Progenitor cell of endocrine pancreas (in vitro differentiated cells): ENCODE measurements around the gene DYSF. TPM values are rescaled to one million over a fixed set of nuclear protein-coding genes. Genes with fewer than 3 reads are reported as not detected.

Experiments used
- DNase-seq: peaks from one replicate; pipeline ENCODE4 v3.0.0; 2021; ENCODE audit warnings: low spot score; ENCODE audit not compliant: unreplicated experiment
- H3K27ac Mint-ChIP-seq: 2 replicates; pipeline ENCODE4 v1.8.0; 2021; ENCODE audit warnings: mild to moderate bottlenecking, moderate library complexity, mixed read lengths
- H3K27me3 Mint-ChIP-seq: 2 replicates; pipeline ENCODE4 v1.8.0; 2021; ENCODE audit warnings: mixed read lengths
- H3K36me3 Mint-ChIP-seq: 2 replicates; pipeline ENCODE4 v1.8.0; 2022; ENCODE audit warnings: mixed read lengths; ENCODE audit not compliant: insufficient read depth
- H3K4me1 Mint-ChIP-seq: 2 replicates; pipeline ENCODE4 v1.8.0; 2021; ENCODE audit warnings: low read depth, mixed read lengths
- H3K4me3 Mint-ChIP-seq: 2 replicates; pipeline ENCODE4 v1.8.0; 2021; ENCODE audit warnings: low read depth, mild to moderate bottlenecking, moderate library complexity, mixed read lengths
- H3K9me3 Mint-ChIP-seq: 2 replicates; pipeline ENCODE4 v1.8.0; 2021; ENCODE audit warnings: low read depth, mixed read lengths
- CTCF ChIP-seq: fragments of 200-600 bp; sonication (generic); IDR thresholded peaks from one replicate; pipeline ENCODE4 v1.5.0; 2021; ENCODE audit warnings: antibody characterized with exemption, mild to moderate bottlenecking; ENCODE audit not compliant: unreplicated experiment
- total RNA-seq: library from RNA; stranded (reverse); gene quantifications from 2 replicates; pipeline ENCODE4 v1.2.1, GENCODE V29; 2021

The DYSF gene
- total RNA-seq, 1 donor from 2014 or later = 1.4 TPM

DNA sequence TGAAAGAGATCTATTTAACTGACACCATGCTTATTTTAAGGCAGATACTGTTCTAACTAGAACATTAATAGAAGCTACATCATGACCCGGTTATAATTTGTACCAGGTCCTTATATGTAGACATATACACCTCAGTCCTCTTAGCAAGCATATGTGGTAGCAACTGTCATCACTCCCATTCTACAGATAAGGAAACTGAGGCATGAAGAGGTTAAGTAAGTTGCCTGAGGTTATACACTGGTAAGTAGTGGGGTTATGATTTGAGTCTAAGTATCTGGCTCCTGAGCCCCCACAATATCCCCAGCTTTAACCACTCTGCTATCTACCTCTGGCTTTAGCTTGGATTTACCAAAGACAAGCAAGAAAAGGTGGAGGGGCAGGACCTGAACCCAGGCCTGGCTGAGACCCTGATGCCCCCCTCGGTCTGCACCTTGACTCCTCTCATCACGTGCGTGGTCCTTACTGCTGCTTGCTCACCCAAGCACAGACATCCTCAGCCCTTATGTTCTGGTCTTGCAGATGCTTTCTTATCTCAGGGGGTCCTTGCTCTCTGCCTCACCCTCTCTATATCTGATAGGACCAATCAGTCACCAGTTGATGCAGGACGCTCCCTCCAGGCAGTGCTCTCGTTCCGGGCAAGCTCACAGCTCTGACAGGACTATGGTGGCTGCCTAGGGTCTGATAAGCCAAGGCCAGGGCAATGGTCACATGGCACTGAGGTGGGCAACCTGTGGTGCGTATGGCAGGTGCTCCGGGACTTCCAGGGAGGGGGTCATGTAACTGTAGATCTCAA lies 4.0 kb downstream of the DYSF start:
- no peak for TF ChIP-seq CTCF
- Mint-ChIP-seq H3K4me3 (no peak overlapping the region), H3K36me3 (no peaks in the 10 kb centered on the region), H3K9me3 (no peaks in the 10 kb centered on the region), H3K4me1 (peaks cover 10% of the 10 kb centered on the region), H3K27ac (peak overlapping the region; percentile 38), H3K27me3 (peaks cover 40% of the 10 kb centered on the region)
- DNase-seq = no peak

DNA sequence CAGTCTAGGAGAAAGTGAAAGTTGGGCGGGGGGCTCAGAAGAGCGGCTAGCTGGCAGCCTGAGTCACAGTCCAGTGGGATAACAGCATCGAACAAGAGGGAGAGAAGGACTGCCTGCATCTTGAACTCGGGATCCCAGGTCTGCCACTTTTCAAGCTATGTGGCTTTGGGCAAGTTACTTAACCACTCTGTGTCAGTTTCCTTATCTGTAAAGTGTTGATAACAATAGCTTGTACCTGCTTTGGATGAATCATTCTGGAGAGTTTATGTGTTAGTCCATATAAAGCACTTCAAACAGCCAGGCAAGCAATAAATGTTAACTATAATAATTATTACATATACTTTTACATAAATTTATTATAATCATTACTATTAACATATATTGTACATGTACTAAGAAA lies 4.6 kb downstream of the DYSF start:
- Mint-ChIP-seq H3K36me3 (no peaks in the 10 kb centered on the region), H3K9me3 (no peaks in the 10 kb centered on the region), H3K27me3 (peaks cover 39% of the 10 kb centered on the region), H3K27ac (no peak overlapping the region), H3K4me1 (peaks cover 10% of the 10 kb centered on the region), H3K4me3 (no peak overlapping the region)
- DNase-seq = no peak
- TF ChIP-seq CTCF = no peak

- TF ChIP-seq CTCF = no peak
Measured at GRCh38 chr2:71458413-71459083, 5.2 kb downstream of the DYSF start.

GRCh38 chr2:71459084-71459431 lies 5.7 kb downstream of the DYSF start:
- TF ChIP-seq CTCF = no peak
- DNase-seq = no peak
- Mint-ChIP-seq H3K27me3 (peaks cover 31% of the 10 kb centered on the region), H3K36me3 (no peaks in the 10 kb centered on the region), H3K4me1 (peaks cover 10% of the 10 kb centered on the region), H3K9me3 (no peaks in the 10 kb centered on the region), H3K4me3 (no peak overlapping the region), H3K27ac (no peak overlapping the region)

More at GRCh38 chr2:71458413-71459083, 5.2 kb downstream of the DYSF start:
- H3K36me3 Mint-ChIP-seq = no peaks in the 10 kb centered on the region
- peaks cover 34% of the 10 kb centered on the region for H3K27me3 Mint-ChIP-seq
- no peak for DNase-seq
- H3K4me1 Mint-ChIP-seq = peaks cover 10% of the 10 kb centered on the region
- H3K27ac Mint-ChIP-seq = no peak overlapping the region
- no peak overlapping the region for H3K4me3 Mint-ChIP-seq
- no peaks in the 10 kb centered on the region for H3K9me3 Mint-ChIP-seq

- Mint-ChIP-seq H3K27ac (no peak overlapping the region), H3K4me1 (peaks cover 10% of the 10 kb centered on the region), H3K36me3 (no peaks in the 10 kb centered on the region), H3K9me3 (no peaks in the 10 kb centered on the region), H3K4me3 (no peak overlapping the region), H3K27me3 (peaks cover 21% of the 10 kb centered on the region)
- TF ChIP-seq CTCF = no peak
- no peak for DNase-seq
Measured at GRCh38 chr2:71460056-71460455, 6.7 kb downstream of the DYSF start.
